CD4-positive, alpha-beta memory T cell (primary cell): ENCODE results near the gene BAIAP3. TPM values are rescaled to one million over a fixed set of nuclear protein-coding genes. Genes with fewer than 3 reads are reported as not detected.
A peak's percentile ranks its signal among the peaks of the same experiment; 100 is the strongest.

ENCODE experiments used
- CTCF ChIA-PET: fragments of 350-600 bp; sonication (Branson Sonifier 250); formaldehyde crosslinking; loops from one replicate; lab custom pipeline; 2021; ENCODE audit warnings: inconsistent platforms; ENCODE audit not compliant: partially characterized antibody; lab: Charles Lee
- POLR2A ChIA-PET: fragments of 350-600 bp; sonication (Branson Sonifier 250); formaldehyde crosslinking; loops from one replicate; lab custom pipeline; 2021; ENCODE audit not compliant: partially characterized antibody; lab: Charles Lee
- DNase-seq, 5 donors: peaks; one replicate each; pipeline versions ENCODE4 v3.0.0 to v3.0.0-alpha.2; 2020 to 2022; ENCODE audit warnings: mixed read lengths in 1 of 5
- H3K27ac ChIP-seq: one replicate; pipeline ENCODE4 v1.7.0; 2013; ENCODE audit warnings: low read depth, low read length
- H3K27me3 ChIP-seq: 2 replicates; pipeline ENCODE4 v1.7.0; 2013; ENCODE audit warnings: mild to moderate bottlenecking, low read length, moderate library complexity; ENCODE audit not compliant: insufficient read depth
- H3K36me3 ChIP-seq: 2 replicates; pipeline ENCODE4 v1.7.0; 2013; ENCODE audit warnings: mild to moderate bottlenecking, low read length, moderate library complexity; ENCODE audit not compliant: insufficient read depth
- H3K4me1 ChIP-seq: 2 replicates; pipeline ENCODE4 v1.7.0; 2013; ENCODE audit warnings: mild to moderate bottlenecking, low read length, moderate library complexity; ENCODE audit not compliant: insufficient read depth
- H3K4me3 ChIP-seq, 2 donors: one replicate each; pipeline ENCODE4 v1.7.0; 2013; ENCODE audit warnings: low read length in 2 of 2, mild to moderate bottlenecking in 1 of 2
- H3K9me3 ChIP-seq, 2 donors: one replicate each; pipeline ENCODE4 v1.7.0; 2013; ENCODE audit warnings: low read length in 2 of 2, control low read depth in 1 of 2; ENCODE audit not compliant: control insufficient read depth in 1 of 2
- H3K27ac Mint-ChIP-seq, 7 donors: one replicate each; pipeline ENCODE4 v1.8.0; 2020 to 2021; ENCODE audit warnings: mixed read lengths in 7 of 7, mild to moderate bottlenecking in 6 of 7, inconsistent platforms in 3 of 7, moderate library complexity in 3 of 7
- H3K27me3 Mint-ChIP-seq, 2 donors: one replicate each; pipeline ENCODE4 v1.8.0; 2020 to 2021; ENCODE audit warnings: mixed read lengths in 2 of 2
- H3K36me3 Mint-ChIP-seq, 2 donors: one replicate each; pipeline ENCODE4 v1.8.0; 2020 to 2021; ENCODE audit warnings: mixed read lengths in 2 of 2, inconsistent platforms in 1 of 2, mild to moderate bottlenecking in 1 of 2
- H3K4me1 Mint-ChIP-seq, 4 donors: one replicate each; pipeline ENCODE4 v1.8.0; 2020 to 2021; ENCODE audit warnings: mixed read lengths in 4 of 4, mild to moderate bottlenecking in 1 of 4
- H3K4me3 Mint-ChIP-seq, 8 donors: one replicate each; pipeline ENCODE4 v1.8.0; 2020 to 2021; ENCODE audit warnings: mixed read lengths in 8 of 8, mild to moderate bottlenecking in 7 of 8, moderate library complexity in 6 of 8, inconsistent platforms in 3 of 8
- H3K9me3 Mint-ChIP-seq, 8 donors: one replicate each; pipeline ENCODE4 v1.8.0; 2020 to 2021; ENCODE audit warnings: mixed read lengths in 8 of 8, mild to moderate bottlenecking in 5 of 8, inconsistent platforms in 3 of 8, moderate library complexity in 1 of 8
- intact Hi-C: fragments of 100-400 bp; cut with micrococcal nuclease; formaldehyde crosslinking; loops from one replicate; pipeline ENCODE4 v1.15.1; 2023
- polyA plus RNA-seq, 2 donors: library from polyadenylated mRNA; unstranded; fragments of 300-500 nt; fragmentation: Illumina TruSeq; gene quantifications; one replicate each; pipeline ENCODE4 v1.2.3, GENCODE V29; 2021
- total RNA-seq, 2 experiments: library from RNA; stranded (reverse); gene quantifications; one replicate each; pipeline ENCODE4 v1.2.3, GENCODE V29; 2021

BAIAP3 gene
- total and polyA plus RNA-seq, 4 experiments from 2014 or later: 1.0 to 19.7 (median 12.5) TPM

- H3K4me1 ChIP-seq: peaks cover 26% of the 10 kb centered on the region
- no peak overlapping the region for H3K4me3 ChIP-seq
- H3K36me3 Mint-ChIP-seq: no peaks in the 10 kb centered on the region
- peaks cover 4 to 24% (median 15%) of the 10 kb centered on the region in 4 donors for H3K4me1 Mint-ChIP-seq
- no peak overlapping the region for H3K27ac Mint-ChIP-seq
- H3K9me3 ChIP-seq: no peaks in the 10 kb centered on the region
- no peaks in the 10 kb centered on the region for H3K36me3 ChIP-seq
- CTCF ChIA-PET: interaction anchor here (0.9 to 1.4 kb wide), 5 partner anchors 9 to 113 kb away, joined by 3 read pairs; no protein-coding TSS in a partner anchor
- no peaks in the 10 kb centered on the region for H3K27me3 ChIP-seq
- H3K27me3 Mint-ChIP-seq: peaks cover 8 to 10% of the 10 kb centered on the region in 2 donors
- H3K27ac ChIP-seq: no peak overlapping the region
- DNase-seq: no peak
- no peak overlapping the region for H3K4me3 Mint-ChIP-seq
- POLR2A ChIA-PET: interaction anchor here (0.8 kb wide), 1 partner anchor 9 kb away, joined by 3 read pairs; the partner anchor contains the start of gene UBE2I
- intact Hi-C loops: loop anchor here (2.0 to 10.0 kb wide), 4 partner anchors 43 to 625 kb away; no protein-coding TSS in a partner anchor
- no peaks in the 10 kb centered on the region for H3K9me3 Mint-ChIP-seq
Measured at GRCh38 chr16:1299868-1300203, 33.6 kb upstream of the BAIAP3 start.

DNA sequence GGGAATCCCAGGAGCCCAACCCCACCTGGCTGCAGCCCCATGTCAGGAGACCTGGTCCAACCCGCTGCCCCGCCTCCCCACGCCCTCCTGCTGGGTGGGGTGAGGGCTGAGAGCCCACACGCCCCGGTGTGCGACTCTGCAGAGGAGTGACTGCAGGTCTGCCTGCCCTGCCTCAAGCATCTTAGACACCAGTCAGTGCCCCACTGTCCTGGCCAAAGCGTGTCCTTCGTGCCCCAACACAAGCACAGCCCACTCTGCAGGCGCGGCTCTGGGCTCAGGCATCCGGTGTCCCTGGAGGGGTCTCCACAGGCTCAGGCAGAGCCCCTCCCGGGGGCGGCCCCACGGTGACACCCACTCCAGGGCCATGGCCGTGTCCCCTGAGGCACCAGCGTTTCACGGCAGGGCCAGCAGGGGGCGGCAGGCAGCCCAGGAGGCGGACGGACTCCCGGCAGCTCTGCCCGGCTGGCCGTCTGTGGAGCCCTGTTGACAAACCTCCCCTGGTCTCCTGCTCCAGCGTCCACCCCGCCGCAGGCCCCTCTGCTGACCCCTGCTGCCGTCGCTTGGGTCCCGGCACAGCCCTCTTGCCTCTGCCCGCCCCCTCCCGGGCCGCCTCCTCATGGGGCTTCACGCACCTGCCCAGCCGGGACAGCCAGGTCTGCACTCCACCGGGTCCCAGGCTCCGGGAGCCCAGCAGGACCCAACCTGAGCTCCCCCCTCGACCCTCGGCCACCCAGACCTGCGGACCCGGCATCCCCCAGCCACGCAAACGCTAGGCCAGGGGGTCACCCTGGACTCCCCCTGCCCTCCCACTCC lies 32.6 kb upstream of the BAIAP3 start:
- Mint-ChIP-seq H3K4me1 (peaks cover 4 to 25% (median 16%) of the 10 kb centered on the region in 4 donors), H3K4me3 (no peak overlapping the region), H3K36me3 (no peaks in the 10 kb centered on the region), H3K9me3 (no peaks in the 10 kb centered on the region), H3K27ac (no peak overlapping the region), H3K27me3 (peaks cover 4 to 5% of the 10 kb centered on the region in 2 donors)
- H3K4me3 ChIP-seq: no peak overlapping the region
- H3K9me3 ChIP-seq: no peaks in the 10 kb centered on the region
- no peaks in the 10 kb centered on the region for H3K27me3 ChIP-seq
- no peak overlapping the region for H3K27ac ChIP-seq
- no peaks in the 10 kb centered on the region for H3K36me3 ChIP-seq
- CTCF ChIA-PET: interaction anchor here (1.2 to 1.5 kb wide), 2 partner anchors 42 to 52 kb away, joined by 3 to 5 read pairs; no protein-coding TSS in a partner anchor
- POLR2A ChIA-PET: interaction anchor here (0.8 kb wide), 1 partner anchor 8 kb away, joined by 3 read pairs; the partner anchor contains the start of gene UBE2I
- DNase-seq: peak; percentile 62 to 77 (median 69)
- intact Hi-C loops: loop anchor here (2.0 to 10.0 kb wide), 4 partner anchors 42 to 624 kb away; no protein-coding TSS in a partner anchor
- peaks cover 26% of the 10 kb centered on the region for H3K4me1 ChIP-seq

DNA sequence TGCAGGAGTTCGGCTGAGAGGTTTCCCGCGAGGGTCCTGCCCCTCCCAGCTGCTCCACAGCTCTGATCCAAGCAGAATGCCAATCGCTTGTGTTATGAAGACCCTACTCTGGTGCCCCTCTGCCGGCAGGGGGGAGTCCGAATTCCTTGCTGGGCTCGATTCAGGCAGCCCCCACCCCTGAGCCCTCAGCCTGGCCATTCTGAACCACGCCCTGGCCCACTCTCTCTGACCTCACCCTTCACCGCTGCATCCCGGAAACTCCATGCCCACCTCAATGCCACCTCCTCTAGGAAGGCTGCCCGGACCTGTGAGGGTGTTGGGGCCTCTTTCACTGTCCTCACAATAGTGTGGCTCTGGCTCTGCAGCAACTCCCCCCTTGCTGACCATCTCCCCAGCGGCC lies 31.9 kb upstream of the BAIAP3 start:
- DNase-seq: no peak
- ChIA-PET POLR2A (no interaction called here), CTCF (interaction anchor here (1.2 to 1.5 kb wide), 2 partner anchors 41 to 51 kb away, joined by 3 to 5 read pairs; no protein-coding TSS in a partner anchor)
- Histone ChIP-seq H3K27me3 (no peaks in the 10 kb centered on the region), H3K27ac (no peak overlapping the region), H3K4me1 (peaks cover 26% of the 10 kb centered on the region), H3K4me3 (no peak overlapping the region), H3K36me3 (no peaks in the 10 kb centered on the region), H3K9me3 (no peaks in the 10 kb centered on the region)
- intact Hi-C loops: loop anchor here (2.0 to 10.0 kb wide), 4 partner anchors 41 to 623 kb away; no protein-coding TSS in a partner anchor
- Mint-ChIP-seq H3K36me3 (no peaks in the 10 kb centered on the region), H3K27me3 (peaks cover 4 to 5% of the 10 kb centered on the region in 2 donors), H3K4me1 (peaks cover 4 to 30% (median 17%) of the 10 kb centered on the region in 4 donors), H3K4me3 (peak overlapping the region in 2 of 8 donors; percentile 37 to 61), H3K27ac (peak overlapping the region in 2 of 7 donors; percentile 29 to 52), H3K9me3 (no peaks in the 10 kb centered on the region)

- peaks cover 11 to 46% (median 24%) of the 10 kb centered on the region in 4 donors for H3K4me1 Mint-ChIP-seq
- ChIA-PET CTCF (no interaction called here), POLR2A (no interaction called here)
- Histone ChIP-seq H3K4me1 (peaks cover 34% of the 10 kb centered on the region), H3K27me3 (no peaks in the 10 kb centered on the region), H3K9me3 (no peaks in the 10 kb centered on the region), H3K4me3 (no peak overlapping the region), H3K27ac (no peak overlapping the region), H3K36me3 (no peaks in the 10 kb centered on the region)
- H3K9me3 Mint-ChIP-seq: no peaks in the 10 kb centered on the region
- no peak overlapping the region for H3K4me3 Mint-ChIP-seq
- peak overlapping the region in 2 of 7 donors; percentile 66 to 89 for H3K27ac Mint-ChIP-seq
- DNase-seq: no peak
- intact Hi-C loops: loop anchor here (5.0 to 10.0 kb wide), 2 partner anchors 306 to 619 kb away; partner anchors contain the start of genes CRAMP1 and IFT140
- H3K36me3 Mint-ChIP-seq: peaks cover 6 to 12% of the 10 kb centered on the region in 2 donors
- no peaks in the 10 kb centered on the region for H3K27me3 Mint-ChIP-seq
Measured at GRCh38 chr16:1305823-1306222, 27.6 kb upstream of the BAIAP3 start.

- H3K4me1 ChIP-seq: peaks cover 36% of the 10 kb centered on the region
- peak overlapping the region in 4 of 8 donors; percentile 10 to 66 (median 40) for H3K4me3 Mint-ChIP-seq
- no peaks in the 10 kb centered on the region for H3K9me3 Mint-ChIP-seq
- no peaks in the 10 kb centered on the region for H3K27me3 Mint-ChIP-seq
- H3K27ac Mint-ChIP-seq: peak overlapping the region in 3 of 7 donors; percentile 63 to 89 (median 66)
- ChIA-PET POLR2A (no interaction called here), CTCF (no interaction called here)
- DNase-seq: no peak
- peaks cover 9 to 17% of the 10 kb centered on the region in 2 donors for H3K36me3 Mint-ChIP-seq
- no peak overlapping the region for H3K4me3 ChIP-seq
- H3K27me3 ChIP-seq: no peaks in the 10 kb centered on the region
- H3K9me3 ChIP-seq: no peaks in the 10 kb centered on the region
- intact Hi-C loops: loop anchor here (5.0 to 10.0 kb wide), 2 partner anchors 306 to 618 kb away; partner anchors contain the start of genes CRAMP1 and IFT140
- no peaks in the 10 kb centered on the region for H3K36me3 ChIP-seq
- peaks cover 16 to 52% (median 29%) of the 10 kb centered on the region in 4 donors for H3K4me1 Mint-ChIP-seq
- no peak overlapping the region for H3K27ac ChIP-seq
Measured at GRCh38 chr16:1306334-1306733, 27.1 kb upstream of the BAIAP3 start.

DNA sequence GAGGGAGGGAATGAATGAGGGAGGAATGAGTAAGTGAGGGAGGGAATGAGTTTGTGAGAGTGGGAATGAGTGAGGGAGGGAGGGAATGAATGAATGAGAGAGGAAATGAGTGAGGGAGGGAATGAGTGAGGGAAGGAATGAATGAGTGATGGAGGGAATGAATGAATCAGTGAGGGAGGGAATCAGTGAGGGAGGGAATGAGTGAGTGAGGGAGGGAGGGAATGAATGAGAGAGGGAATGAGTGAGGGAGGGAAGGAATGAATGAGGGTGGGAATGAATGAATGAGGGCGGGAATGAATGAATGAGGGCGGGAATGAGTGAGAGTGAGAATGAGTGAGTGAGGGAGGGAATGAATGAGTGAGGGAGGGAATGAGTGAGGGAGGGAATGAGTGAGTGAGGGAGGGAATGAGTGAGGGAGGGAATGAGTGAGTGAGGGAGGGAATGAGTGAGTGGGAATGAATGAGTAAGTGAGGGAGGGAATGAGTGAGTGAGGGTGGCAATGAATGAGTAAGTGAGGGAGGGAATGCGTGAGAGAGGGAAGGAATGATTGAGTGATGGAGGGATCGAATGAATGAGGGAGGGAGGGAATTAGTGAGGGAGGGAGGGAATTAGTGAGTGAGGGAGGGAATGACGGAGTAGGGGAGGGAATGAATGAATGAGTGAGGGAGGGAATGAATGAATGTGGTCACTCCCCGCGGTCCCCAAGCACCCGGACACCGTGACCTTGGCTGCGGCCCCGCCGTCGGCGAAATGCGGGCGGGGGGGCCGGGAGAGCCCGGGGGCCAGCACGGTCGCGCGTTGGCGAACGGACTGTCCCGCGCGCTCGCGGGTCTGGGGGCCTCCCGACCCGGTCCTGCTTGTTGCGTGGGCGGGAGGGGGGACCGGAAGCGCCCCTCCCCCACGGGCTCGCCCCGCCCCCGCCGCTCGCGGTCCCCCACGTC lies 25.1 kb upstream of the BAIAP3 start:
- Mint-ChIP-seq H3K27me3 (no peaks in the 10 kb centered on the region), H3K27ac (peak overlapping the region; percentile 77 to 100 (median 99)), H3K9me3 (no peaks in the 10 kb centered on the region), H3K4me1 (peaks cover 18 to 56% (median 39%) of the 10 kb centered on the region in 4 donors), H3K36me3 (peaks cover 9 to 21% of the 10 kb centered on the region in 2 donors), H3K4me3 (peak overlapping the region; percentile 87 to 96 (median 90))
- CTCF ChIA-PET: no interaction called here
- POLR2A ChIA-PET: interaction anchor here (0.6 to 1.8 kb wide), 15 partner anchors 8 to 1066 kb away, joined by 3 to 22 read pairs (median 6); partner anchors contain the start of genes GNPTG, MAPK8IP3, MSRB1 and NUBP2
- Histone ChIP-seq H3K36me3 (peaks cover 6% of the 10 kb centered on the region), H3K4me3 (peak overlapping the region in 1 of 2 donors; percentile 85), H3K27me3 (no peaks in the 10 kb centered on the region), H3K9me3 (no peaks in the 10 kb centered on the region), H3K27ac (peak overlapping the region; percentile 100), H3K4me1 (peaks cover 48% of the 10 kb centered on the region)
- DNase-seq: no peak
- intact Hi-C loops: loop anchor here (2.0 to 10.0 kb wide), 4 partner anchors 34 to 634 kb away; partner anchors contain the start of genes CRAMP1, IFT140 and MSRB1
